Activated CD4-positive, alpha-beta memory T cell treated with anti-CD3 and anti-CD28 coated beads for 36 hours (primary cell): ENCODE results near the gene PADI6. TPM values are rescaled to one million over a fixed set of nuclear protein-coding genes. Genes with fewer than 3 reads are reported as not detected.
A peak's percentile ranks its signal among the peaks of the same experiment; 100 is the strongest.

Experiments used
- CTCF ChIA-PET: fragments of 350-600 bp; sonication (Branson Sonifier 250); formaldehyde crosslinking; loops from one replicate; lab custom pipeline; 2021; ENCODE audit warnings: antibody characterized with exemption, inconsistent platforms; lab: Charles Lee
- POLR2A ChIA-PET: fragments of 350-600 bp; sonication (Branson Sonifier 250); formaldehyde crosslinking; loops from one replicate; lab custom pipeline; 2021; ENCODE audit warnings: antibody characterized with exemption; lab: Charles Lee
- DNase-seq: peaks from one replicate; pipeline ENCODE4 v3.0.0-alpha.2; 2020
- H3K27ac Mint-ChIP-seq: one replicate; pipeline ENCODE4 v1.8.0; 2021; ENCODE audit warnings: mixed read lengths
- H3K27me3 Mint-ChIP-seq: one replicate; pipeline ENCODE4 v1.8.0; 2021; ENCODE audit warnings: mixed read lengths
- H3K36me3 Mint-ChIP-seq: one replicate; pipeline ENCODE4 v1.8.0; 2021; ENCODE audit warnings: mixed read lengths
- H3K4me1 Mint-ChIP-seq: one replicate; pipeline ENCODE4 v1.8.0; 2021; ENCODE audit warnings: low read depth, mixed read lengths
- H3K4me3 Mint-ChIP-seq: one replicate; pipeline ENCODE4 v1.8.0; 2021; ENCODE audit warnings: mild to moderate bottlenecking, mixed read lengths
- H3K9me3 Mint-ChIP-seq: one replicate; pipeline ENCODE4 v1.8.0; 2021; ENCODE audit warnings: mixed read lengths
- intact Hi-C: fragments of 100-400 bp; cut with micrococcal nuclease; formaldehyde crosslinking; loops from one replicate; pipeline ENCODE4 v1.15.1; 2023
- total RNA-seq, 2 experiments: library from RNA; stranded (reverse); gene quantifications; one replicate each; pipeline ENCODE4 v1.2.3, GENCODE V29; 2021

The PADI6 gene
- total RNA-seq, 2 experiments from 2014 or later = not detected

DNA sequence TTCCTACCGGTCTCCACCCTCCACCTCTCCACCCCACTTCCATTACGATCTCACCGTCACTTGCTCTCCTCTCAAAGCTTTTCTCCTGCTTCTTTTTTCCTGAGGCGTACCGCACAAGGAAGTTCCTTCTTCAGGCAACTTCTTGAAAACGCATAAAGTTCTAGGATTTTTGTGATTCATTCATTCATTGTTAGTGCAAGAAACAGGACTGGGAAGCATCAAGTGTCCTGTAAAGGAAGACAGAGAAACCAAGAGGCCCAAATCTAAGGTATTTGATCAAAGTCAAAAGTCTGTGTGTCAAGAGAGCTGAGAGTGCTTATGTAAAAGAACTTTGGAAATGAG lies 68.8 kb downstream of the PADI6 start:
- Mint-ChIP-seq H3K27me3 (no peaks in the 10 kb centered on the region), H3K4me3 (peak overlapping the region; percentile 74), H3K9me3 (no peaks in the 10 kb centered on the region), H3K36me3 (peaks cover 25% of the 10 kb centered on the region), H3K4me1 (peaks cover 32% of the 10 kb centered on the region), H3K27ac (peak overlapping the region; percentile 64)
- no peak for DNase-seq
- ChIA-PET POLR2A (no interaction called here), CTCF (interaction anchor here (0.8 kb wide), 1 partner anchor 22 kb away, joined by 4 read pairs; no protein-coding TSS in a partner anchor)
- intact Hi-C loops = no loop called here

GRCh38 chr1:17441265-17441992 lies 69.4 kb downstream of the PADI6 start:
- intact Hi-C loops = no loop called here
- CTCF ChIA-PET = no interaction called here
- H3K27ac Mint-ChIP-seq = peak overlapping the region; percentile 64

GRCh38 chr1:17441993-17442357 lies 70.0 kb downstream of the PADI6 start:
- POLR2A ChIA-PET = no interaction called here
- no peaks in the 10 kb centered on the region for H3K27me3 Mint-ChIP-seq
- no peak for DNase-seq
- no peak overlapping the region for H3K27ac Mint-ChIP-seq
- intact Hi-C loops = no loop called here
- CTCF ChIA-PET = no interaction called here
- H3K9me3 Mint-ChIP-seq = no peaks in the 10 kb centered on the region
- peaks cover 22% of the 10 kb centered on the region for H3K4me1 Mint-ChIP-seq
- peak overlapping the region; percentile 74 for H3K4me3 Mint-ChIP-seq
- H3K36me3 Mint-ChIP-seq = peaks cover 18% of the 10 kb centered on the region

More at GRCh38 chr1:17441265-17441992, 69.4 kb downstream of the PADI6 start:
- POLR2A ChIA-PET = no interaction called here
- peak overlapping the region; percentile 74 for H3K4me3 Mint-ChIP-seq
- H3K4me1 Mint-ChIP-seq = peaks cover 27% of the 10 kb centered on the region
- H3K9me3 Mint-ChIP-seq = no peaks in the 10 kb centered on the region
- peaks cover 23% of the 10 kb centered on the region for H3K36me3 Mint-ChIP-seq
- H3K27me3 Mint-ChIP-seq = no peaks in the 10 kb centered on the region
- no peak for DNase-seq

DNA sequence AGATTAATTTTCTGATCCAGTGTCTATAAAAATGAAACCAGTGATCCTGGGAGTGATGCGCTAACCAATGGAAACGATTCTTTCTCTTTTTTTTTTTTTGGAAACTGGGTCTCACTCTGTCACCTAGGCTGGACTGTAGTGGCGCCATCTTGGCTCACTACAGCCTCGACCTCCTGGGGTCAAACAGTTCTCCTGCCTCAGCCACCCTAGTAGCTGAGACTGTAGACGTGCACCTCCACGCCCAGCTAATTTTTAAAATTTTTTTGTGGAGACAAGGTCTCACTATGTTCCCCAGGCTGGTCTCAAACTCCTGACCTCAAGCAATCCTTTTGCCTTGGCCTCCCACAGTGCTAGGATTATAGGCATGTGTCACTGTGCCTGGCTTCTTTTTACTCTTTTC lies 70.8 kb downstream of the PADI6 start:
- POLR2A ChIA-PET = no interaction called here

DNA sequence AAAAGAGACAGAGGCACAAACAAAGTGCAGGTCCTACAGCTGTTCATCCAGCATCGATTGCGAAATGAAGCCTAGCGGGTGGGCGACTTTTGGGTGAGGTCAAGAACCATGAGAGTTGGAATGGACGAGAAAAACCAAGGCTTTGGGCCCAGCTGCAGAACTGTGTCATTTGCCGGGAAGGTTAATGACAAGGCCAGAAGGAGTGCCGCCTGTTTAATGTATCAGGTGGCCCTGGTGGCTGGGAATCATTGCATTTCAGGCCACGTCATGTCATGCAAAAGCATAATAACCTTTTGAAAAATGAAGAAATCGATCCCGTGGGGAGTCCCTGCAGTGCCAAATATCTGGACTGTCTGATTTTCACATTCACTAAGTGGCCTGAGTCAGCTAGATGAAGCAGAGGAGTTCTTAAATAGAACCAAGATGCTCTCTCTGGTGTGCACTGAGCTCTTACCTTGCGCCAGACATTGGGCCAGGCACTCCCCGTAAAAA lies 75.6 kb downstream of the PADI6 start:
- H3K27ac Mint-ChIP-seq = no peak overlapping the region
- no peak overlapping the region for H3K4me3 Mint-ChIP-seq
- ChIA-PET CTCF (interaction anchor here (0.6 kb wide), 1 partner anchor 49 kb away, joined by 3 read pairs; no protein-coding TSS in a partner anchor), POLR2A (no interaction called here)
- no peaks in the 10 kb centered on the region for H3K4me1 Mint-ChIP-seq
- intact Hi-C loops = no loop called here
- no peaks in the 10 kb centered on the region for H3K36me3 Mint-ChIP-seq
- no peak for DNase-seq
- H3K9me3 Mint-ChIP-seq = no peaks in the 10 kb centered on the region
- H3K27me3 Mint-ChIP-seq = no peaks in the 10 kb centered on the region

More for the DNA sequence above, 70.8 kb downstream of the PADI6 start:
- CTCF ChIA-PET = interaction anchor here (0.9 kb wide), 1 partner anchor 35 kb away, joined by 4 read pairs; no protein-coding TSS in a partner anchor
- Mint-ChIP-seq H3K27ac (no peak overlapping the region), H3K4me1 (peaks cover 20% of the 10 kb centered on the region), H3K27me3 (no peaks in the 10 kb centered on the region), H3K36me3 (peaks cover 16% of the 10 kb centered on the region), H3K4me3 (no peak overlapping the region), H3K9me3 (no peaks in the 10 kb centered on the region)
- DNase-seq = no peak
- intact Hi-C loops = no loop called here

Other genes with a start within 250 kb of the PADI6 start
- not detected for gene PADI1, start 167.1 kb upstream of the PADI6 start, total RNA-seq
- not detected for gene PADI3, start 123.1 kb upstream of the PADI6 start, total RNA-seq
- under 1 TPM; 0.12 to 0.24 TPM for gene PADI4, start 64.0 kb upstream of the PADI6 start, total RNA-seq
- 10 to 100 TPM; 90.6 to 91.0 TPM for gene RCC2, start 67.5 kb downstream of the PADI6 start, total RNA-seq
- gene ARHGEF10L, start 167.5 kb downstream of the PADI6 start, total RNA-seq = not detected